Peyer's patch (tissue), 4 donors: Measurements from ENCODE around the gene EPS15. TPM values are rescaled to one million over a fixed set of nuclear protein-coding genes. Genes with fewer than 3 reads are reported as not detected.

Experiments
- DNase-seq, 3 donors: peaks; one replicate each; pipeline ENCODE4 v3.0.0-alpha.2; 2017 to 2019
- H3K27ac ChIP-seq, 4 donors: fragments of 200-600 bp; sonication (generic); one replicate each; pipeline ENCODE4 v1.5.1; 2016 to 2019
- H3K27me3 ChIP-seq, 2 donors: fragments of 200-600 bp; sonication (generic); one replicate each; pipeline ENCODE4 v1.5.1; 2019
- H3K36me3 ChIP-seq, 3 donors: fragments of 200-600 bp; sonication (generic); one replicate each; pipeline ENCODE4 v1.5.1; 2016 to 2019
- H3K4me1 ChIP-seq, 4 donors: fragments of 200-600 bp; sonication (generic); one replicate each; pipeline ENCODE4 v1.5.1; 2016 to 2019
- H3K4me3 ChIP-seq, 4 donors: fragments of 200-600 bp; sonication (generic); 1 replicate in 3 of 4; 2 replicates in 1 of 4; pipeline ENCODE4 v1.5.1; 2016 to 2019; ENCODE audit warnings: mild to moderate bottlenecking in 1 of 4
- H3K9me3 ChIP-seq, 4 donors: fragments of 200-600 bp; sonication (generic); one replicate each; pipeline ENCODE4 v1.5.1; 2016 to 2019; ENCODE audit warnings: mild to moderate bottlenecking in 1 of 4
- CTCF ChIP-seq, 6 experiments: fragments of 450-650 bp in 4 of 6; fragments of 200-600 bp in 2 of 6; sonication (generic) in 1 of 6; IDR thresholded peaks; one replicate each; pipeline ENCODE4 v1.5.1; 2017 to 2019; ENCODE audit warnings: antibody characterized with exemption in 6 of 6, mild to moderate bottlenecking in 3 of 6, moderate library complexity in 1 of 6
- POLR2A ChIP-seq, 2 donors: fragments of 450-650 bp; IDR thresholded peaks; one replicate each; pipeline ENCODE4 v1.5.1; 2017; ENCODE audit warnings: antibody characterized with exemption in 2 of 2, mild to moderate bottlenecking in 2 of 2, moderate library complexity in 2 of 2
- total RNA-seq, 4 donors: library from RNA; depleted of rRNA; stranded (reverse); fragments of >200 nt; gene quantifications; one replicate each; pipeline ENCODE4 v1.1.0, GENCODE V29; 2016

EPS15 gene
- total RNA-seq, 4 donors from 2014 or later: 48.9 to 160 (median 65.6) TPM

- Histone ChIP-seq H3K4me3 (no peak overlapping the region), H3K4me1 (peaks cover 0 to 16% (median 0%) of the 10 kb centered on the region in 4 donors), H3K36me3 (no peaks in the 10 kb centered on the region), H3K9me3 (no peaks in the 10 kb centered on the region), H3K27ac (no peak overlapping the region), H3K27me3 (no peaks in the 10 kb centered on the region)
- no peak for DNase-seq
- TF ChIP-seq POLR2A (IDR thresholded peaks at IDR 0.05) (no peak), CTCF (IDR thresholded peaks at IDR 0.05) (no peak)
Observed at GRCh38 chr1:51336711-51337110, 182.4 kb downstream of the EPS15 start.

GRCh38 chr1:51336004-51336403 is 183.1 kb downstream of the EPS15 start:
- Histone ChIP-seq H3K27ac (peak overlapping the region in 1 of 4 donors; percentile 60), H3K4me3 (no peak overlapping the region), H3K4me1 (peaks cover 0 to 18% (median 2%) of the 10 kb centered on the region in 4 donors), H3K36me3 (no peaks in the 10 kb centered on the region), H3K9me3 (no peaks in the 10 kb centered on the region), H3K27me3 (no peaks in the 10 kb centered on the region)
- DNase-seq: peak in 1 of 3 donors; percentile 63
- TF ChIP-seq POLR2A (IDR thresholded peaks at IDR 0.05) (no peak), CTCF (IDR thresholded peaks at IDR 0.05) (no peak)

GRCh38 chr1:51331206-51332100 is 187.6 kb downstream of the EPS15 start:
- H3K27ac ChIP-seq: peak overlapping the region in 3 of 4 donors; percentile 41 to 77 (median 50)
- no peaks in the 10 kb centered on the region for H3K36me3 ChIP-seq
- H3K27me3 ChIP-seq: no peaks in the 10 kb centered on the region
- H3K4me1 ChIP-seq: peaks cover 0 to 19% (median 4%) of the 10 kb centered on the region in 4 donors
- no peak for TF ChIP-seq CTCF (IDR thresholded peaks at IDR 0.05)
- no peak for TF ChIP-seq POLR2A (IDR thresholded peaks at IDR 0.05)
- no peaks in the 10 kb centered on the region for H3K9me3 ChIP-seq
- peak overlapping the region in 2 of 4 donors; percentile 67 to 76 for H3K4me3 ChIP-seq
- peak in 1 of 3 donors; percentile 65 for DNase-seq

- no peak for TF ChIP-seq CTCF (IDR thresholded peaks at IDR 0.05)
- peak within 1 kb of the TSS; percentile 35 to 76 (median 54) for H3K4me3 ChIP-seq
- H3K36me3 ChIP-seq: no peaks in the 10 kb centered on the region
- no peaks in the 10 kb centered on the region for H3K27me3 ChIP-seq
- peak within 1 kb of the TSS in 3 of 4 donors; percentile 50 to 77 (median 56) for H3K27ac ChIP-seq
- DNase-seq: no peak
- peaks cover 0 to 10% (median 4%) of the 10 kb centered on the region in 4 donors for H3K4me1 ChIP-seq
- no peaks in the 10 kb centered on the region for H3K9me3 ChIP-seq
Observed at GRCh38 chr1:51330331-51331201, 188.5 kb downstream of the EPS15 start, which contains the start of gene TTC39A. TSS of gene TTC39A (minus strand) at chr1:51330562. CDS start at chr1:51330477, 85 bp downstream.
